ENCODE results near the gene UBAP1. TPM values are rescaled to one million over a fixed set of nuclear protein-coding genes. Genes with fewer than 3 reads are reported as not detected.

UBAP1 gene
- polyA plus RNA-seq, 1 of the 3 experiments (the other 2 are of a cell fraction): 26.3 TPM

GRCh38 chr9:34185778-34186551 lies 7.1 kb downstream of the UBAP1 start (continued):
- TF ChIP-seq CTCF (IDR thresholded peaks at IDR 0.05) (no peak), PBX3 (IDR thresholded peaks at IDR 0.05) (peak; percentile 19; the same call in 1 of the 2 replicates), JUND (IDR thresholded peaks at IDR 0.05) (peak; percentile 52), EZH2phosphoT487 (IDR thresholded peaks at IDR 0.05; ENCODE audit: borderline replicate concordance, low read depth) (no peak), FOSL2 (IDR thresholded peaks at IDR 0.05; ENCODE audit: borderline replicate concordance, low read depth) (peak; percentile 60), RXRA (IDR thresholded peaks at IDR 0.05; ENCODE audit: borderline replicate concordance, low read depth) (no peak), RCOR1 (IDR thresholded peaks at IDR 0.05; ENCODE audit: low read length) (no peak), MEF2A (IDR thresholded peaks at IDR 0.05; ENCODE audit: borderline replicate concordance, low read depth) (no peak), YY1 (IDR thresholded peaks at IDR 0.05; ENCODE audit: low read depth) (no peak), POLR2AphosphoS5 (IDR thresholded peaks at IDR 0.05; ENCODE audit: low read depth, low read length) (no peak), FOXJ3 (CRISPR knock-in tag; IDR thresholded peaks at IDR 0.05) (no peak), ELF1 (IDR thresholded peaks at IDR 0.05) (no peak), CHD2 (IDR thresholded peaks at IDR 0.05; ENCODE audit: low read length, partially characterized antibody) (no peak), NFIC (IDR thresholded peaks at IDR 0.05; ENCODE audit: borderline replicate concordance) (peak; percentile 78), TEAD4 (IDR thresholded peaks at IDR 0.05; ENCODE audit: borderline replicate concordance, insufficient read depth) (no peak), NRF1 (IDR thresholded peaks at IDR 0.05; ENCODE audit: low read depth, low read length) (no peak), TAF1 (IDR thresholded peaks at IDR 0.05; ENCODE audit: borderline replicate concordance, low read depth, low read length) (no peak), USF2 (IDR thresholded peaks at IDR 0.05; ENCODE audit: borderline replicate concordance, low read depth, low read length) (no peak), RAD21 (IDR thresholded peaks at IDR 0.05; ENCODE audit: low read length) (no peak), RFX5 (IDR thresholded peaks at IDR 0.05; ENCODE audit: low read length) (no peak), EP300 (IDR thresholded peaks at IDR 0.05; ENCODE audit: borderline replicate concordance in 1 of 2, low read depth in 1 of 2, low read length in 1 of 2) (peak in 1 of 2 experiments; percentile 53; a peak in 1 of 4 replicates)
- TF ChIP-seq, protein P1, sequence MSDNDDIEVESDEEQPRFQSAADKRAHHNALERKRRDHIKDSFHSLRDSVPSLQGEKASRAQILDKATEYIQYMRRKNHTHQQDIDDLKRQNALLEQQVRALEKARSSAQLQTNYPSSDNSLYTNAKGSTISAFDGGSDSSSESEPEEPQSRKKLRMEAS (IDR thresholded peaks at IDR 0.05; ENCODE audit: low read depth): no peak

Data from SK-N-SH (cell line).